HFF-Myc (cell line): ENCODE data around the gene PTPRE.
A peak's percentile ranks its signal among the peaks of the same experiment; 100 is the strongest.

ENCODE experiments used
- DNase-seq: peaks from one replicate; pipeline ENCODE4 v3.0.0-alpha.2; 2011; ENCODE audit warnings: low read depth; ENCODE audit errors: extremely low read depth
- H3K4me3 ChIP-seq: replicated peaks from 2 replicates; pipeline ENCODE4 v1.5.1; 2011; ENCODE audit warnings: low read depth, mild to moderate bottlenecking, control low read depth, low read length
- CTCF ChIP-seq: IDR thresholded peaks from 2 replicates; pipeline ENCODE4 v1.5.1; 2012; ENCODE audit warnings: mild to moderate bottlenecking, low read depth, low read length, control low read depth; ENCODE audit errors: missing control alignments

The PTPRE gene

GRCh38 chr10:128011059-128011979 lies 104.4 kb downstream of the PTPRE start:
- peak; percentile 99 for TF ChIP-seq CTCF
- peak; percentile 25 for DNase-seq
- H3K4me3 ChIP-seq = no peak overlapping the region

- TF ChIP-seq CTCF = no peak
- DNase-seq = no peak
- no peak overlapping the region for H3K4me3 ChIP-seq
These were observed 106.7 kb downstream of the PTPRE start for GRCh38 chr10:128013626-128014025.

GRCh38 chr10:128014236-128014635 lies 107.3 kb downstream of the PTPRE start:
- no peak overlapping the region for H3K4me3 ChIP-seq
- TF ChIP-seq CTCF = no peak
- no peak for DNase-seq

GRCh38 chr10:128016423-128017060 lies 109.6 kb downstream of the PTPRE start:
- H3K4me3 ChIP-seq = no peak overlapping the region
- no peak for TF ChIP-seq CTCF
- no peak for DNase-seq

GRCh38 chr10:128017822-128018221 lies 110.9 kb downstream of the PTPRE start:
- TF ChIP-seq CTCF = no peak
- DNase-seq = no peak
- no peak overlapping the region for H3K4me3 ChIP-seq

- TF ChIP-seq CTCF = no peak
- H3K4me3 ChIP-seq = no peak overlapping the region
- DNase-seq = peak; percentile 10
These were observed 111.3 kb downstream of the PTPRE start for GRCh38 chr10:128018236-128018635.
